Colon (tissue), 2 donors: ENCODE results near the gene CASK.

Experiments
- FAIRE-seq: peaks from 2 replicates; lab custom pipeline; 2012; peaks lifted over from hg19 to GRCh38; lab: Jason Lieb, UNC
- donor health status: control.
- donor health status: control.

The CASK gene

GRCh38 chrX:41827886-41828285 lies 95.5 kb downstream of the CASK start:
- no peak for FAIRE-seq

- no peak for FAIRE-seq
Observed at GRCh38 chrX:41825796-41826195, 97.6 kb downstream of the CASK start.

- no peak for FAIRE-seq
Observed at GRCh38 chrX:41824551-41824950, 98.8 kb downstream of the CASK start.

GRCh38 chrX:41823402-41823801 lies 100.0 kb downstream of the CASK start:
- peak; percentile 53 for FAIRE-seq

GRCh38 chrX:41822892-41823291 lies 100.5 kb downstream of the CASK start:
- no peak for FAIRE-seq

- FAIRE-seq, result no peak
Observed at GRCh38 chrX:41808047-41808446, 115.3 kb downstream of the CASK start.

- FAIRE-seq, result no peak
Observed at GRCh38 chrX:41802958-41803357, 120.4 kb downstream of the CASK start.

- no peak for FAIRE-seq
Observed at GRCh38 chrX:41799661-41800060, 123.7 kb downstream of the CASK start.

GRCh38 chrX:41796577-41796976 lies 126.8 kb downstream of the CASK start:
- no peak for FAIRE-seq

- no peak for FAIRE-seq
Observed at GRCh38 chrX:41796046-41796445, 127.3 kb downstream of the CASK start.

- FAIRE-seq, result no peak
Observed at GRCh38 chrX:41789374-41789773, 134.0 kb downstream of the CASK start.

- no peak for FAIRE-seq
Observed at GRCh38 chrX:41785685-41786084, 137.7 kb downstream of the CASK start.

- peak; percentile 93 for FAIRE-seq
Observed at GRCh38 chrX:41781500-41781899, 141.9 kb downstream of the CASK start.

- FAIRE-seq, result peak; percentile 98
Observed at GRCh38 chrX:41779941-41780340, 143.4 kb downstream of the CASK start.

- FAIRE-seq, result no peak
Observed at GRCh38 chrX:41779030-41779564, 144.3 kb downstream of the CASK start.

- peak; percentile 5 for FAIRE-seq
Observed at GRCh38 chrX:41761702-41762101, 161.7 kb downstream of the CASK start.

GRCh38 chrX:41761169-41761568 lies 162.2 kb downstream of the CASK start:
- no peak for FAIRE-seq

- FAIRE-seq, result peak; percentile 96
Observed at GRCh38 chrX:41759817-41760216, 163.5 kb downstream of the CASK start.

- FAIRE-seq, result no peak
Observed at GRCh38 chrX:41758401-41758800, 165.0 kb downstream of the CASK start.

GRCh38 chrX:41750716-41751115 lies 172.6 kb downstream of the CASK start:
- FAIRE-seq, result no peak

- FAIRE-seq, result no peak
Observed at GRCh38 chrX:41739871-41740270, 183.5 kb downstream of the CASK start.

- no peak for FAIRE-seq
Observed at GRCh38 chrX:41737065-41737464, 186.3 kb downstream of the CASK start.

- peak; percentile 10 for FAIRE-seq
Observed at GRCh38 chrX:41734530-41734929, 188.8 kb downstream of the CASK start.

GRCh38 chrX:41733939-41734338 lies 189.4 kb downstream of the CASK start:
- FAIRE-seq, result no peak

GRCh38 chrX:41732260-41732659 lies 191.1 kb downstream of the CASK start:
- no peak for FAIRE-seq
